Osteoblast (primary cell): ENCODE measurements around the gene ERVW-1. TPM values are rescaled to one million over a fixed set of nuclear protein-coding genes. Genes with fewer than 3 reads are reported as not detected.

Source experiments
- DNase-seq: peaks from one replicate; pipeline ENCODE4 v3.0.0; 2011; ENCODE audit warnings: low spot score, mixed read lengths; ENCODE audit not compliant: insufficient read length; ENCODE audit errors: missing footprints
- H2AFZ ChIP-seq: 2 replicates; pipeline ENCODE4 v1.6.0; 2011; ENCODE audit warnings: mild to moderate bottlenecking, low read length
- H3K27ac ChIP-seq: 2 replicates; pipeline ENCODE4 v1.5.1; 2011; ENCODE audit warnings: mild to moderate bottlenecking, low read depth, low read length, moderate library complexity
- H3K27me3 ChIP-seq: 2 replicates; pipeline ENCODE4 v1.6.0; 2012; ENCODE audit warnings: mild to moderate bottlenecking, control low read depth, inconsistent platforms, low read length, moderate library complexity; ENCODE audit not compliant: insufficient read depth
- H3K36me3 ChIP-seq: 2 replicates; pipeline ENCODE4 v1.5.1; 2011; ENCODE audit warnings: mild to moderate bottlenecking, low read length, control low read depth, moderate library complexity; ENCODE audit not compliant: insufficient read depth
- H3K4me1 ChIP-seq: 2 replicates; pipeline ENCODE4 v1.5.1; 2011; ENCODE audit warnings: mild to moderate bottlenecking, low read length, control low read depth, moderate library complexity; ENCODE audit not compliant: insufficient read depth
- H3K4me2 ChIP-seq: 2 replicates; pipeline ENCODE4 v1.6.0; 2011; ENCODE audit warnings: mild to moderate bottlenecking, low read length; ENCODE audit not compliant: insufficient read depth
- H3K4me3 ChIP-seq: fragments of 200-600 bp; sonication (generic); 3 replicates; pipeline ENCODE4 v1.5.1; 2012; ENCODE audit warnings: mild to moderate bottlenecking, low read length, inconsistent platforms; ENCODE audit not compliant: insufficient read depth
- H3K79me2 ChIP-seq: 2 replicates; pipeline ENCODE4 v1.6.0; 2012; ENCODE audit warnings: mild to moderate bottlenecking, low read length, control low read depth, inconsistent platforms; ENCODE audit not compliant: insufficient read depth
- H3K9me3 ChIP-seq: 2 replicates; pipeline ENCODE4 v1.5.1; 2011; ENCODE audit warnings: low read depth, low read length, control low read depth
- H4K20me1 ChIP-seq: 2 replicates; pipeline ENCODE4 v1.6.0; 2012; ENCODE audit warnings: mild to moderate bottlenecking, low read length, control low read depth; ENCODE audit not compliant: insufficient read depth
- total RNA-seq: library from RNA; depleted of rRNA; stranded (reverse); fragments of >200 nt; gene quantifications from 2 replicates; pipeline ENCODE4 v1.2.3, GENCODE V29; 2012
- TF ChIP-seq, protein P1 (sequence below): IDR thresholded peaks from 2 replicates; pipeline ENCODE4 v1.5.1; 2011; ENCODE audit warnings: mild to moderate bottlenecking, low read depth, low read length, moderate library complexity; ENCODE audit errors: extremely low read depth

Gene ERVW-1
- total RNA-seq, 1 donor: not detected

DNA sequence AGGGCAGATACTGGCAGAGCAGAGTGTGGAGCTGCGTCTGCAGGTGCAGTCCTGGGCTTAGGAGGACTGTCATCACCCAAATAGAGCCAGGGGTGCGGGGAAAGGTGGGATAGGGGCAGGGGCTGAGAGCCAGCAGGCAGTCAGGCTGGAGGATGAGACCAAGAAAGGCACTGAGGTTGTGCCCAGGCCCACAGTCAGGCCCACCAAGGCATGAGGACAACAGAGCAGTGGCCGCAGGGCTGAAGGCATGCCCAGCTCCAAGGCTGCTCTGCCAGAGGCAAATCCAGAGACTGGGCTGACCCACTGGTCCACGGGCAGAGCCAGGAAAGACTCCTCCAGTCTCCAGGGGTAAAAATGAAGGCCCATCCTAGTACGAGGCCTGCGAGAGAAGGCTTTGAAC, 54.8 kb downstream of the ERVW-1 start:
- no peaks in the 10 kb centered on the region for H3K27me3 ChIP-seq
- TF ChIP-seq, protein P1, sequence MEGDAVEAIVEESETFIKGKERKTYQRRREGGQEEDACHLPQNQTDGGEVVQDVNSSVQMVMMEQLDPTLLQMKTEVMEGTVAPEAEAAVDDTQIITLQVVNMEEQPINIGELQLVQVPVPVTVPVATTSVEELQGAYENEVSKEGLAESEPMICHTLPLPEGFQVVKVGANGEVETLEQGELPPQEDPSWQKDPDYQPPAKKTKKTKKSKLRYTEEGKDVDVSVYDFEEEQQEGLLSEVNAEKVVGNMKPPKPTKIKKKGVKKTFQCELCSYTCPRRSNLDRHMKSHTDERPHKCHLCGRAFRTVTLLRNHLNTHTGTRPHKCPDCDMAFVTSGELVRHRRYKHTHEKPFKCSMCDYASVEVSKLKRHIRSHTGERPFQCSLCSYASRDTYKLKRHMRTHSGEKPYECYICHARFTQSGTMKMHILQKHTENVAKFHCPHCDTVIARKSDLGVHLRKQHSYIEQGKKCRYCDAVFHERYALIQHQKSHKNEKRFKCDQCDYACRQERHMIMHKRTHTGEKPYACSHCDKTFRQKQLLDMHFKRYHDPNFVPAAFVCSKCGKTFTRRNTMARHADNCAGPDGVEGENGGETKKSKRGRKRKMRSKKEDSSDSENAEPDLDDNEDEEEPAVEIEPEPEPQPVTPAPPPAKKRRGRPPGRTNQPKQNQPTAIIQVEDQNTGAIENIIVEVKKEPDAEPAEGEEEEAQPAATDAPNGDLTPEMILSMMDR: no peak
- H3K27ac ChIP-seq: no peak overlapping the region
- no peak for DNase-seq
- no peak overlapping the region for H2AFZ ChIP-seq
- no peaks in the 10 kb centered on the region for H3K9me3 ChIP-seq
- H3K36me3 ChIP-seq: no peaks in the 10 kb centered on the region
- H3K4me3 ChIP-seq: no peak overlapping the region
- H3K4me1 ChIP-seq: no peaks in the 10 kb centered on the region
- no peak overlapping the region for H3K4me2 ChIP-seq
- no peaks in the 10 kb centered on the region for H3K79me2 ChIP-seq
- no peaks in the 10 kb centered on the region for H4K20me1 ChIP-seq

DNA sequence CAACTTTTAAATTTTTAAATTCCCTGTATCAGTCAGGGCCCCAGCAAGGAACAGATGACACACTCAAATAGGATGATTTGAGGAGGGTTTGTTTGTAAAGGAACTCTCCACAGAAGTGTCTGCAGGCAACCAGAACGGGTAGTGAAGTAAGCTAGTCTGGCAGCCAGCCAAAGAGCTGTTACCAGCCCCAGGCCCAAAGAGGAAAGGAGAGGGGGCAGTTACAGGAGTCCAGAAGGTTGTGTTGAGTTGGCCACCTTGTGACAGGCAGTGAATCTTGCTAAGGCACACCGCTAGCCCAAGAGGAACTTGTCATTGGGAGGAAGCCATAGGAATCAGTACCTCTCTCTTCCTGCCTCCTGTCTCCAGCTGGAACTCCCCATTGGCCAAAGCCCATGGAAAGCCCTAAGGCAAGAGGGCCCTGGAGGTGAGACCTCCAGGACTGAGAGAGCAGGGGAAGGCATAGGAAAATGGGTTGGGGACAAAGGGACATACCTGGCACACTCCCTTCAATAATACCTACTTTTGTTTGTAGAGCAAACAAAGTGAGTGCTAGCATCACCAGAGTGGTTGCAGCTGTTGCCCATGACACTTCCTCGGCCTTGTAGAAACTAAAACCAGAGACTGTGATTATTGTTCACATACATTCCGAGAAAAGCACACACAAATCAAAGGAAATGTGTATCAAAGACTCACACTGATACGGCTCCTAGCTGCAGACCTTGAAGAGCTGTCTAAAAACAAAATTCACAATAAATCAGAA, 55.9 kb downstream of the ERVW-1 start:
- no peaks in the 10 kb centered on the region for H3K36me3 ChIP-seq
- H3K79me2 ChIP-seq: no peaks in the 10 kb centered on the region
- H3K27ac ChIP-seq: no peak overlapping the region
- no peaks in the 10 kb centered on the region for H3K27me3 ChIP-seq
- no peak overlapping the region for H2AFZ ChIP-seq
- H4K20me1 ChIP-seq: no peaks in the 10 kb centered on the region
- no peak overlapping the region for H3K4me3 ChIP-seq
- H3K9me3 ChIP-seq: no peaks in the 10 kb centered on the region
- DNase-seq: no peak
- TF ChIP-seq, protein P1: no peak
- H3K4me2 ChIP-seq: no peak overlapping the region
- H3K4me1 ChIP-seq: no peaks in the 10 kb centered on the region

Other genes with a start within 250 kb of the ERVW-1 start
- 47.8 and 55.7 TPM in 2 replicates for gene KRIT1, start 232.0 kb downstream of the ERVW-1 start, total RNA-seq
- 93.7 and 98.1 TPM in 2 replicates for gene ANKIB1, start 232.0 kb downstream of the ERVW-1 start, total RNA-seq
- gene GATAD1, start 30.5 kb downstream of the ERVW-1 start, total RNA-seq: 42.7 and 51.3 TPM in 2 replicates
- gene PEX1, start 50.6 kb upstream of the ERVW-1 start, total RNA-seq: 23.6 and 25.7 TPM in 2 replicates
- 7.4 and 11.2 TPM in 2 replicates for gene RBM48, start 50.8 kb upstream of the ERVW-1 start, total RNA-seq
- 17.1 and 17.4 TPM in 2 replicates for gene FAM133B, start 112.4 kb upstream of the ERVW-1 start, total RNA-seq